Neural cell (in vitro differentiated cells): ENCODE measurements around the gene GPN1. TPM values are rescaled to one million over a fixed set of nuclear protein-coding genes. Genes with fewer than 3 reads are reported as not detected.

Experiments
- H2AFZ ChIP-seq: fragments of 200-600, 300-800 bp; sonication (generic), shearing (Covaris generic); 2 replicates; pipeline ENCODE4 v1.6.0; 2014; ENCODE audit warnings: low read depth, mild to moderate bottlenecking, antibody characterized with exemption, low read length, moderate library complexity
- H3F3A ChIP-seq: fragments of 200-600 bp; shearing (Covaris generic); 2 replicates; pipeline ENCODE4 v1.6.1; 2016; ENCODE audit warnings: mild to moderate bottlenecking, moderate library complexity, mixed read lengths, antibody characterized with exemption, low read length; ENCODE audit not compliant: insufficient read depth, poor library complexity, severe bottlenecking
- H3K27ac ChIP-seq: fragments of 200-600, 300-800 bp; sonication (generic), shearing (Covaris generic); 2 replicates; pipeline ENCODE4 v1.5.1; 2014; ENCODE audit warnings: mild to moderate bottlenecking, low read length, moderate library complexity
- H3K27me3 ChIP-seq: fragments of 300-800, 200-600 bp; sonication (generic), shearing (Covaris generic); 2 replicates; pipeline ENCODE4 v1.6.0; 2014; ENCODE audit warnings: mild to moderate bottlenecking, low read depth, low read length, moderate library complexity; ENCODE audit not compliant: insufficient read depth
- H3K36me3 ChIP-seq: fragments of 300-800, 200-600 bp; sonication (generic), shearing (Covaris generic); 2 replicates; pipeline ENCODE4 v1.5.1; 2014; ENCODE audit warnings: mild to moderate bottlenecking, antibody characterized with exemption, low read length, moderate library complexity; ENCODE audit not compliant: insufficient read depth
- H3K4me2 ChIP-seq: fragments of 300-800, 200-600 bp; sonication (generic), shearing (Covaris generic); 2 replicates; pipeline ENCODE4 v1.6.0; 2014; ENCODE audit warnings: mild to moderate bottlenecking, low read length
- H3K4me3 ChIP-seq: fragments of 300-800, 200-600 bp; sonication (generic), shearing (Covaris generic); 2 replicates; pipeline ENCODE4 v1.5.1; 2014; ENCODE audit warnings: mild to moderate bottlenecking, low read length, moderate library complexity
- H3K79me2 ChIP-seq: fragments of 200-600 bp; shearing (Covaris generic); replicated peaks from 2 replicates; pipeline ENCODE4 v1.6.0; 2014; ENCODE audit warnings: mild to moderate bottlenecking, low read length, moderate library complexity; ENCODE audit not compliant: insufficient read depth
- H3K9ac ChIP-seq: fragments of 300-800, 200-600 bp; sonication (generic), shearing (Covaris generic); 2 replicates; pipeline ENCODE4 v1.6.1; 2016; ENCODE audit warnings: mild to moderate bottlenecking, low read length, mixed read lengths
- H3K9me2 ChIP-seq: fragments of 200-600 bp; shearing (Covaris generic); 2 replicates; pipeline ENCODE4 v1.6.1; 2016; ENCODE audit warnings: mild to moderate bottlenecking, low read length, mixed read lengths; ENCODE audit not compliant: insufficient read depth
- H3K9me3 ChIP-seq: fragments of 200-600, 300-800 bp; sonication (generic), shearing (Covaris generic); 2 replicates; pipeline ENCODE4 v1.6.1; 2016; ENCODE audit warnings: mild to moderate bottlenecking, mixed run types, low read length, moderate library complexity, mixed read lengths
- H4K20me1 ChIP-seq: fragments of 200-600 bp; shearing (Covaris generic); 2 replicates; pipeline ENCODE4 v1.6.1; 2016; ENCODE audit warnings: mild to moderate bottlenecking, mixed run types; ENCODE audit not compliant: insufficient read depth
- CTCF ChIP-seq: fragments of 450-650 bp; IDR thresholded peaks from 2 replicates; pipeline ENCODE4 v1.5.1; 2014; ENCODE audit warnings: antibody characterized with exemption, mild to moderate bottlenecking, moderate library complexity; ENCODE audit not compliant: poor library complexity, severe bottlenecking
- EP300 ChIP-seq: fragments of 450-650 bp; conservative IDR thresholded peaks from 2 replicates; pipeline ENCODE4 v1.6.1; 2014; ENCODE audit warnings: antibody characterized with exemption, mild to moderate bottlenecking, moderate library complexity; ENCODE audit not compliant: poor library complexity, severe bottlenecking
- EZH2 ChIP-seq: fragments of 200-600, 300-800 bp; shearing (Covaris generic), sonication (generic); IDR thresholded peaks from 2 replicates; pipeline ENCODE4 v1.6.1; 2014; ENCODE audit warnings: antibody characterized with exemption, low read length, borderline replicate concordance, mild to moderate bottlenecking; ENCODE audit not compliant: insufficient read depth, poor library complexity, severe bottlenecking
- MXI1 ChIP-seq: fragments of 450-650 bp; conservative IDR thresholded peaks from 2 replicates; pipeline ENCODE4 v1.6.1; 2014; ENCODE audit warnings: antibody characterized with exemption, mild to moderate bottlenecking; ENCODE audit not compliant: poor library complexity, severe bottlenecking
- POLR2AphosphoS5 ChIP-seq: IDR thresholded peaks from 2 replicates; pipeline ENCODE4 v1.6.1; 2012
- RAD21 ChIP-seq: fragments of 450-650 bp; conservative IDR thresholded peaks from 2 replicates; pipeline ENCODE4 v1.6.1; 2014; ENCODE audit warnings: antibody characterized with exemption, mild to moderate bottlenecking, moderate library complexity
- REST ChIP-seq: IDR thresholded peaks from 2 replicates; pipeline ENCODE4 v1.6.1; 2012; ENCODE audit warnings: borderline replicate concordance
- SMC3 ChIP-seq: fragments of 450-650 bp; conservative IDR thresholded peaks from 2 replicates; pipeline ENCODE4 v1.6.1; 2014; ENCODE audit warnings: antibody characterized with exemption, mild to moderate bottlenecking, moderate library complexity; ENCODE audit not compliant: poor library complexity
- TAF1 ChIP-seq: IDR thresholded peaks from 2 replicates; pipeline ENCODE4 v1.6.1; 2012; ENCODE audit warnings: low read depth
- polyA plus RNA-seq: library from polyadenylated mRNA; depleted of rRNA; stranded (reverse); fragments of >200 nt; gene quantifications from 2 replicates; pipeline ENCODE4 v1.2.3, GENCODE V29; 2014

GPN1 gene
- polyA plus RNA-seq, 1 donor from 2014 or later = 48.2 TPM

GRCh38 chr2:27647289-27647688 lies 18.4 kb downstream of the GPN1 start:
- Histone ChIP-seq H2AFZ (no peak overlapping the region), H3F3A (no peaks in the 10 kb centered on the region), H3K36me3 (no peaks in the 10 kb centered on the region)

GRCh38 chr2:27647737-27648136 lies 18.9 kb downstream of the GPN1 start:
- Histone ChIP-seq H3K79me2 (no peaks in the 10 kb centered on the region), H3F3A (no peaks in the 10 kb centered on the region), H4K20me1 (no peaks in the 10 kb centered on the region), H2AFZ (no peak overlapping the region), H3K4me3 (no peak overlapping the region), H3K36me3 (no peaks in the 10 kb centered on the region), H3K9me2 (no peaks in the 10 kb centered on the region), H3K27ac (no peak overlapping the region), H3K9ac (no peak overlapping the region), H3K9me3 (no peaks in the 10 kb centered on the region), H3K27me3 (no peaks in the 10 kb centered on the region), H3K4me2 (no peak overlapping the region)
- TF ChIP-seq TAF1 = no peak
- no peak for TF ChIP-seq POLR2AphosphoS5
- no peak for TF ChIP-seq CTCF
- no peak for TF ChIP-seq EP300
- no peak for TF ChIP-seq EZH2
- no peak for TF ChIP-seq REST
- no peak for TF ChIP-seq RAD21
- TF ChIP-seq MXI1 = no peak
- no peak for TF ChIP-seq SMC3

More at GRCh38 chr2:27647289-27647688, 18.4 kb downstream of the GPN1 start:
- TF ChIP-seq TAF1 (no peak), SMC3 (no peak), RAD21 (no peak)
- H3K27ac ChIP-seq = no peak overlapping the region
- H4K20me1 ChIP-seq = no peaks in the 10 kb centered on the region
- no peaks in the 10 kb centered on the region for H3K79me2 ChIP-seq
- H3K4me3 ChIP-seq = no peak overlapping the region
- no peak overlapping the region for H3K9ac ChIP-seq
- no peak overlapping the region for H3K4me2 ChIP-seq
- H3K27me3 ChIP-seq = no peaks in the 10 kb centered on the region
- no peaks in the 10 kb centered on the region for H3K9me3 ChIP-seq
- no peaks in the 10 kb centered on the region for H3K9me2 ChIP-seq

- TF ChIP-seq REST (no peak), EZH2 (no peak), SMC3 (no peak), TAF1 (no peak), CTCF (no peak), POLR2AphosphoS5 (no peak), EP300 (no peak), RAD21 (no peak), MXI1 (no peak)
- H3K4me2 ChIP-seq = no peak overlapping the region
- no peak overlapping the region for H3K4me3 ChIP-seq
- no peak overlapping the region for H2AFZ ChIP-seq
- H4K20me1 ChIP-seq = no peaks in the 10 kb centered on the region
- no peaks in the 10 kb centered on the region for H3F3A ChIP-seq
- no peaks in the 10 kb centered on the region for H3K9me3 ChIP-seq
- H3K36me3 ChIP-seq = peaks cover 9% of the 10 kb centered on the region
- no peaks in the 10 kb centered on the region for H3K27me3 ChIP-seq
- H3K9me2 ChIP-seq = no peaks in the 10 kb centered on the region
- H3K9ac ChIP-seq = no peak overlapping the region
- no peak overlapping the region for H3K27ac ChIP-seq
- H3K79me2 ChIP-seq = no peaks in the 10 kb centered on the region
These were observed 22.2 kb downstream of the GPN1 start for GRCh38 chr2:27651056-27651455.
